ENCODE results near the gene PRRG4.

Gene PRRG4

GRCh38 chr11:32897103-32897502 is 67.4 kb downstream of the PRRG4 start:
- in situ Hi-C loops (cut with HindIII; ENCODE audit: low sequenced_read_pairs), result no loop called here
- no peak for TF ChIP-seq CTCF (IDR thresholded peaks at IDR 0.05; ENCODE audit: low read depth, low read length, missing control alignments)
- no peak overlapping the region for H3K4me3 ChIP-seq (ENCODE audit: low read depth, low read length)
- DNase-seq (ENCODE audit: low read depth), result no peak

GRCh38 chr11:32899438-32899837 is 69.7 kb downstream of the PRRG4 start:
- in situ Hi-C loops (cut with HindIII; ENCODE audit: low sequenced_read_pairs), result no loop called here

GRCh38 chr11:32902089-32902665 is 72.5 kb downstream of the PRRG4 start:
- DNase-seq (ENCODE audit: low read depth), result no peak
- no peak for TF ChIP-seq CTCF (IDR thresholded peaks at IDR 0.05; ENCODE audit: low read depth, low read length, missing control alignments)
- H3K4me3 ChIP-seq (ENCODE audit: low read depth, low read length), result no peak overlapping the region
- in situ Hi-C loops (cut with HindIII; ENCODE audit: low sequenced_read_pairs), result no loop called here

More at GRCh38 chr11:32899438-32899837, 69.7 kb downstream of the PRRG4 start:
- no peak for TF ChIP-seq CTCF (IDR thresholded peaks at IDR 0.05; ENCODE audit: low read depth, low read length, missing control alignments)
- no peak overlapping the region for H3K4me3 ChIP-seq (ENCODE audit: low read depth, low read length)
- no peak for DNase-seq (ENCODE audit: low read depth)

- no peak overlapping the region for H3K4me3 ChIP-seq (ENCODE audit: low read depth, low read length)
- DNase-seq (ENCODE audit: low read depth), result no peak
- TF ChIP-seq CTCF (IDR thresholded peaks at IDR 0.05; ENCODE audit: low read depth, low read length, missing control alignments), result no peak
- in situ Hi-C loops (cut with HindIII; ENCODE audit: low sequenced_read_pairs), result no loop called here
Measured at GRCh38 chr11:32905028-32905667, 75.4 kb downstream of the PRRG4 start.

Measured in astrocyte of the cerebellum (primary cell).